DMS53 treated with DMSO at 0.1 percent for 48 hours (cell line): ENCODE measurements around the gene PRKCQ.
"Not testable (repeated sequence)": the region's sequence is repeated elsewhere in the genome, so short reads cannot be mapped to it uniquely, and the experiment has no call there.

Experiments used
- DNase-seq: peaks from one replicate; lab custom pipeline; 2025; ENCODE audit not compliant: unreplicated experiment; lab: John Stamatoyannopoulos, UW

Gene PRKCQ

GRCh38 chr10:6390213-6390845, 189.7 kb downstream of the PRKCQ start:
- DNase-seq = no peak

GRCh38 chr10:6388261-6388893, 191.7 kb downstream of the PRKCQ start:
- DNase-seq = no peak

- DNase-seq = no peak
These were observed 193.1 kb downstream of the PRKCQ start for GRCh38 chr10:6386960-6387359.

- DNase-seq = no peak
These were observed 193.7 kb downstream of the PRKCQ start for GRCh38 chr10:6386346-6386745.

- DNase-seq = no peak
These were observed 194.4 kb downstream of the PRKCQ start for GRCh38 chr10:6385665-6386064.

GRCh38 chr10:6384847-6385246, 195.2 kb downstream of the PRKCQ start:
- no peak for DNase-seq

GRCh38 chr10:6384031-6384430, 196.0 kb downstream of the PRKCQ start:
- DNase-seq = no peak

GRCh38 chr10:6383096-6383812, 196.8 kb downstream of the PRKCQ start:
- no peak for DNase-seq

- DNase-seq = no peak
These were observed 198.0 kb downstream of the PRKCQ start for GRCh38 chr10:6382081-6382480.

- not testable (repeated sequence) for DNase-seq
These were observed 199.6 kb downstream of the PRKCQ start for GRCh38 chr10:6380478-6380877.

GRCh38 chr10:6379015-6379776, 200.9 kb downstream of the PRKCQ start:
- no peak for DNase-seq
